HG03066 (cell line): ENCODE measurements around the gene CCNA1.

Source experiments
- ATAC-seq: cut with Tn5 transposase; IDR thresholded peaks from one replicate; pipeline ENCODE4 v1.9.1; 2021; ENCODE audit warnings: low read depth; ENCODE audit not compliant: unreplicated experiment

The CCNA1 gene

DNA sequence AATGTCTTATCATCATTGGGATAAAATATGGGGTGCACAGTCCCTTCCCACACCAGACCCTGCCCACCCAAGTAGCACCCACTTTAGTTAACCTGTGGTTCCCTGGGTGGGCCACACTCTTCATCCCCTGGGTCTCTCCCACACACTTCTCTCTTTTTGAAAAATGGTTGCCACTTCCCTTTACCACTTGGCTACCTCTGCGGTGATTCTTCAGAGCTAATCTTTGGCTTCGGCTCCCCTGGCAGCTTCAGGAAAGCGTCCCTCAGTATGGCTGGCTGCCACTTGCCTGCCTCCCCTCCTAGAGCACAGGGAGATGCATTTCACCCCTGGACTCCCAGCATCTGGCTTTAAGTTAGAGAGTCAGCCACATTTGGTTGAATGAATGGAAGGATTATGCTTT, 18.2 kb downstream of the CCNA1 start:
- no peak for ATAC-seq

DNA sequence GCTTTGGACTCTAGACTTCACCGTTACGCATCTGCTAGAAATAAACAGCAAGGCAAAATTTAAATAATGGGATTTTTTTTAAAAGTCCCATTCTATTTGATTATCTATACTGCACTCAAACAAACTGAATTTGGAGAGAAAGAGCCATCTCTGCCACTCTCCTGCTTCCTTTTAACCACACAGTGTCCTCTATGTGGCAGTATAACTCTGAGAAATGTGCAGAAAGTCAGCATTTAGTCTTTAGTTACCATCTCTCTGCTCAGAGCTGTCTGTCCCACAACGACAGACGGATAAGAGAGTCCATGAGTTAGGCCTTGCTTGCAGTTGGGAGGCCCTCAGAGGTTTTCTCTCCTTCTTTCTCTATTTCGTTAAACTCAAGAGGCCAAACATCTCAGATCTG, 21.2 kb downstream of the CCNA1 start:
- ATAC-seq: no peak

DNA sequence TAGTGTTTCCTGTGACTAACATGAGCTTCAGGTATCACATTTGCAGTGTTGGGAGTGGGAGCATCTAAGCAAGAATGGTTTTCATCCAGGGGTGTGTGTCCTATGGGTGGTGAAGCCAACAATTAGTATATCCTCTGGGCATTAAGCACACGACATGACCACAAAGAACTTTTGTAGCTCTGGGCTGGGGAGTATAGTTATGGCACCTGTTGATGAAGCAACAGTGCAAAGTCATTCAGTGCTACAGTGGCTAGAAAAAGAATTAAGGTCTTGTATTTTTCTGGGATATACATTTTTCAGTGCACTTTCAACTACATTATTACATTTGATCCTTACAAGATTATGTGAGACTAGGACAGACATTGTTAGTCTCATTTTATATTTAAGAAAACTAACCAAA, 21.8 kb downstream of the CCNA1 start:
- ATAC-seq: no peak

DNA sequence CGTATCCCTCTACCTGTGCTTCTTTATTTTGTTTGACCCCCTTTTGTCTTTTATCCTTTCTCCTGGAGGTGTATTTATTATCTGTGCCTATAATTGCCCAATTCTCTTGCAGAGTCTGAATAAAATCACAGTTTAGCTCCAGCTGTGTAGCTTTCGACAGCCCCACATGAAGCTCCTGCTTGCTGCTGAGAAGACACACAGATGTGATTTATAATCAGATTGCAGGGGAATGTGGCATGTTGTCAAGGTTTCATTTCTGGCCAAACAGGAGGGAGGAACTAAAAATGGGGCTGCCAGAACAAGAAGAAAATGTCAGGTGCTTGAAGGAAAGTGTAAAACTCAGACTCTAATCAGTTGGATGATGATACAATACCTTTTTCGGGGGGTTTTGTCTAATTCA, 22.7 kb downstream of the CCNA1 start:
- no peak for ATAC-seq

DNA sequence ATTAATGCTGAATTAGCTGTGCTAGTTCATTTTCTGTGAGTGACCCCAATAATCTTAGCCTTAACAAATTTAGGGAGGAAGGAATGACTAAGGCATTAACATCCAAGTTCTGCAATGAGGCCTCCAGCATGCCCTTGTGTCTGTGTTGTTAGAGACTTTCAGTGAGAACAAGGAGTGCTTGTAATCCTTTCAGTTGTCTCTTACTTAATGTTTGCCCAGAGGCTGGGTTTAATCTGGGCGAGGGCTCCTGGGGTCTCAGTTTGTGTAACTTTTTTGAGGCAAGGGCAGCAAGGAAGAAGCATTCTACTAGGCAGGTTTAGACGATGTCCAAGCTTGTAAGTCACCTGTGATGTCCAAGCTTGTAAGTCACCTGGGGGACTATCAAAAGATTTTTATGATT, 24.3 kb downstream of the CCNA1 start:
- no peak for ATAC-seq

DNA sequence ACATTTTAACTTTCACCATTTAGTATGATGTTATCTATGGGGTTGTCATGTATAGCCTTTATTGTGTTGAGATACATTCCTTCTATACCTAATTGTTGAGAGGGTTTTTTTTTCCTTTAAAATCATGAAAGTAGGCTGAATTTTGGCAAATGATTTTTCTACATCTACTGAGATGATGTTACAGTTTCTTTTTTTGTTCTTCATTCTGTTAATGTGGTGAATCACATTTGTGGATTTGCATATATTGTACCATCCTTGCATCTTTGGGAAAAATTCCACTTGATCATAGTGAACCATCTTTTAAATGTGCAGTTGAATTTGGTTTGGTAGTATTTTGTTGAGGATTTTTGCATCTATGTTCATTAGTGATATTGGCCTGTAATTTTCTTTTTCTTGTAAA, 29.2 kb downstream of the CCNA1 start:
- ATAC-seq: no peak

DNA sequence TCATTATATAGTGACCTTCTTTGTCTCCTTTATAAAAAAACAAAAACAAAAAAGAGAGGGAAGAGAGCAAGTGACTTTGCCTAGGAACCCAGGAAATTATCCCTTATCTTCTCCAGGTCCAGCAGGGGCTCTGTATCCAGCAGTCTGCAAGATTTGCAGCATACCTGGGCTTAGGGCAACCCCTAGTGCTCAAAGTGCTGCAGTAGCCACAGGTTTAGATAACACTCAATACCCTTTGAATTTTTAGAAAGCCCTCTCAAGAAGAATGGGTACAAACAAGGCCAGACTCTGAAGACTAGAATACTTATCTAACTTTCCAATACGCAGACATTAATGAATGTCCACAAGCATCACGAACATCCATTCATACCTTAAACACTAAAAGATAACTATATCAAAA, 43.2 kb downstream of the CCNA1 start:
- ATAC-seq: no peak

DNA sequence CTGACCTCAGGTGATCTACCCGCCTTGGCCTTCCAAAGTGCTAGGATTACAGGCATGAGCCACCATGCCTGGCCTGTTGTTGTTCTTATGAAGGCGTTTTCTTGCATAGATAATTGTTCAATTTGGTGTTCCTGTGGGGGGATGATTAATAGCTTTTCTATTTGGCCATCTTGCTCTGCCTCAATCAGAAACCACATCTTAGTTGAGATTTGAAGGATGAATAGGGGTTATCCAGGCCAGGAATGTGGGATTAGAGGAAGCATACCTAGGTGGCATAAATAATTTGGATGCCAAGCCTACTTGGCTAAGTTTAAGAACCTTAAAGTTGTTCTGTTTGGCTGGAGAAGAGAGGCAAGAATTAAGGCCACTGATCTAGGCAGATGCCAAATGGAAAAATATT, 44.4 kb downstream of the CCNA1 start:
- no peak for ATAC-seq

DNA sequence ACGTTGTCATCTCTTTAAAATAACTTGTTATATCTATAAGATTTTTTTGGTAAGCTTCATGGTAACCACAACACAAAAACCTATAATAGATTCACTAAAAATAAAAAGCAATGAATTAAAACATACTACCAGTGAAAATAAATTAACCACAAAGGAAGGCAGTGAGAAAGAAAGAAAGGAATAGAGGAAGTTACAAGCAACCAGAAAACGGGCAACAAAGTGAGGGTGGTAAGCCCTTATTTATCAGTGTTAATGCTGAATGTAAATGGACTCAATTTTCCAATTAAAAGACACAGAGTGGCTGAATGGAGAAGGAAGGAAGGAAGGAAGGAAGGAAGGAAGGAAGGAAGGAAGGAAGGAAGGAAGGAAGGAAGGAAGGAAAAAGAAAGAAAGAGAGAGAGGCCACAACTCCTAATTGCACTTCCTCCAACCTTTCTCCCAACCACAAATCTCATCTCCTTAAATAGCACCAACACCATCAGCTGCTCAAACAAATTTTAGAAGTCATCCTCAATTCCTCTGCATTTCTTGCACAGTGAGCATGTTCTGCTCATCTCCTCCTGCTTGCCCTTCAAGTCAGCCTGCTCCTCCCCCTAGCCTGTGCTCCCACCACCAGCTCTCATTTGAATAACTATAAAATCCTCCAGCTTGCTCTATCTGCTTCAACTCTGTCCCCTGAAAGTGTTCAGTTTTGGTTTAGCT, 48.6 kb downstream of the CCNA1 start:
- no peak for ATAC-seq

DNA sequence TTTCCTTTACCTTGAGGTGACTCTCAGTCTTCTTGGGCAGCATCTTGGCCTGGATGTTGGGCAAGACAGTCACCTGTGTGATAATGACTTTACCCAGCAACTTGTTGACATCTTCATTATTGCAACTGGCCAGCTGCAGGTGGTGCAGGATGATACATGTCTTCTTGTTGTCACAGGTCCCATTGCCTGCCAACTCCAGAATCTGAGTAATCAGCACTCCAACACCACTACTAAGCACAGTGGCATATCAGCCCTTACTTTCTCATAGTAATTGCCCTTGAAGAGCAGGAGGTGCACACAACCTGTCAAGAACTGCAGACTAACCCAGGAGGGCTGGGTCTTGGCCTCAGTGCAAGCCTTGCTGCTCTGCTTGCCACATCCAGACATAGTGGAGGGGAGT, 57.8 kb downstream of the CCNA1 start:
- ATAC-seq: no peak
